GM12878 (cell line): ENCODE results near the gene CALML5. TPM values are rescaled to one million over a fixed set of nuclear protein-coding genes. Genes with fewer than 3 reads are reported as not detected.

ENCODE experiments used
- ATAC-seq: fragments of 200-7000 bp; cut with Tn5 transposase; 3 replicates; pipeline ENCODE4 v1.9.1; 2020; ENCODE audit warnings: mild to moderate bottlenecking, moderate library complexity
- BruUV-seq: library from RNA; stranded (reverse); fragments of 400-500 nt; replicated peaks from 2 replicates; lab custom pipeline; 2021; lab: Mats Ljungman, UMichigan
- CTCF ChIA-PET: fragments of 300-600 bp; sonication (Branson Sonifier 250); formaldehyde crosslinking; extraction: SDS; loops from one replicate; lab custom pipeline; 2021; ENCODE audit warnings: inconsistent platforms; lab: Yijun Ruan, JAX
- POLR2A ChIA-PET: fragments of 350-600 bp; formaldehyde crosslinking; extraction: SDS; loops from one replicate; lab custom pipeline; 2021; ENCODE audit warnings: inconsistent platforms; lab: Charles Lee
- RAD21 ChIA-PET: fragments of 300-600 bp; sonication (Branson Sonifier 250); formaldehyde crosslinking; loops from one replicate; lab custom pipeline; 2023; ENCODE audit warnings: antibody characterized with exemption; ENCODE audit not compliant: unreplicated experiment; lab: Charles Lee
- SMC1A ChIA-PET: fragments of 300-600 bp; sonication (Branson Sonifier 250); formaldehyde crosslinking; loops from one replicate; lab custom pipeline; 2023; ENCODE audit not compliant: unreplicated experiment, uncharacterized antibody; lab: Charles Lee
- DNase-seq: peaks from one replicate; pipeline ENCODE4 v3.0.0-alpha.2; 2011; ENCODE audit warnings: low read depth, low spot score
- FAIRE-seq: peaks from 3 replicates; lab custom pipeline; 2011; peaks lifted over from hg19 to GRCh38; lab: Jason Lieb, UNC
- H2AFZ ChIP-seq: 2 replicates; pipeline ENCODE4 v1.6.0; 2011; ENCODE audit warnings: low read depth, low read length, control low read depth; ENCODE audit not compliant: control insufficient read depth
- H3K27ac ChIP-seq: 2 replicates; pipeline ENCODE4 v1.5.1; 2011; ENCODE audit warnings: control low read depth; ENCODE audit not compliant: control insufficient read depth, insufficient read depth
- H3K27me3 ChIP-seq, 2 experiments: replicated peaks in 1 of 2; 2 replicates each; pipeline versions ENCODE4 v1.6.0 to v1.6.1; 2011; ENCODE audit warnings: low read length in 1 of 2; ENCODE audit not compliant: control insufficient read depth in 2 of 2, insufficient read depth in 2 of 2
- H3K36me3 ChIP-seq, 2 experiments: 2 replicates each; pipeline ENCODE4 v1.5.1; 2011; ENCODE audit warnings: low read length in 1 of 2; ENCODE audit not compliant: control insufficient read depth in 2 of 2, insufficient read depth in 2 of 2
- H3K4me1 ChIP-seq: 2 replicates; pipeline ENCODE4 v1.6.1; 2011; ENCODE audit warnings: mild to moderate bottlenecking, low read length, moderate library complexity, mixed read lengths; ENCODE audit not compliant: control insufficient read depth, insufficient read depth
- H3K4me2 ChIP-seq: 2 replicates; pipeline ENCODE4 v1.6.0; 2011; ENCODE audit warnings: control low read depth; ENCODE audit not compliant: control insufficient read depth, insufficient read depth
- H3K4me3 ChIP-seq: fragments of 200-600 bp; sonication (generic); 2 replicates; pipeline ENCODE4 v1.5.1; 2016
- H3K79me2 ChIP-seq: 2 replicates; pipeline ENCODE4 v1.6.0; 2011; ENCODE audit warnings: low read length; ENCODE audit not compliant: control insufficient read depth, insufficient read depth
- H3K9ac ChIP-seq: 2 replicates; pipeline ENCODE4 v1.8.0; 2011; ENCODE audit warnings: low read length, control low read depth, mixed read lengths; ENCODE audit not compliant: control insufficient read depth, insufficient read depth
- H3K9me3 ChIP-seq: replicated peaks from 3 replicates; pipeline ENCODE4 v1.5.1; 2011; ENCODE audit warnings: mild to moderate bottlenecking, low read length; ENCODE audit not compliant: control insufficient read depth, insufficient read depth
- H4K20me1 ChIP-seq: 2 replicates; pipeline ENCODE4 v1.6.0; 2011; ENCODE audit not compliant: control insufficient read depth, insufficient read depth
- ATF7 ChIP-seq: fragments of 450-650 bp; IDR thresholded peaks from 2 replicates; pipeline ENCODE4 v1.6.1; 2016; ENCODE audit warnings: low read depth, mild to moderate bottlenecking
- E4F1 ChIP-seq: fragments of 450-650 bp; IDR thresholded peaks from 2 replicates; pipeline ENCODE4 v1.6.1; 2018; ENCODE audit warnings: borderline replicate concordance, mild to moderate bottlenecking; ENCODE audit not compliant: partially characterized antibody
- EGR1 ChIP-seq, 2 experiments: IDR thresholded peaks; 1 replicate in 1 of 2; 2 replicates in 1 of 2; pipeline ENCODE4 v1.6.1; 2011 to 2012; ENCODE audit warnings: low read depth in 2 of 2, low read length in 2 of 2, borderline replicate concordance in 1 of 2, mild to moderate bottlenecking in 1 of 2, moderate library complexity in 1 of 2
- GABPA ChIP-seq: IDR thresholded peaks from 2 replicates; pipeline ENCODE4 v1.6.1; 2014; ENCODE audit warnings: antibody characterized with exemption, low read depth, mild to moderate bottlenecking, inconsistent platforms
- MAX ChIP-seq: IDR thresholded peaks from 2 replicates; pipeline ENCODE4 v1.6.1; 2012; ENCODE audit warnings: low read depth, low read length, improper control_type of control experiment
- MEF2A ChIP-seq: IDR thresholded peaks from 2 replicates; pipeline ENCODE4 v1.6.1; 2011; ENCODE audit warnings: low read depth, mild to moderate bottlenecking, low read length, moderate library complexity; ENCODE audit not compliant: insufficient read depth
- NFYA ChIP-seq: IDR thresholded peaks from 2 replicates; pipeline ENCODE4 v1.6.1; 2011; ENCODE audit warnings: low read depth, mild to moderate bottlenecking, low read length, improper control_type of control experiment, borderline replicate concordance
- POLR2AphosphoS2 ChIP-seq: IDR thresholded peaks from 2 replicates; pipeline ENCODE4 v1.6.1; 2011; ENCODE audit warnings: low read depth, mild to moderate bottlenecking, low read length, improper control_type of control experiment, moderate library complexity
- SMAD1 ChIP-seq: fragments of 450-650 bp; IDR thresholded peaks from 2 replicates; pipeline ENCODE4 v1.6.1; 2018; ENCODE audit warnings: mild to moderate bottlenecking, low read depth; ENCODE audit not compliant: partially characterized antibody
- SPI1 ChIP-seq: IDR thresholded peaks from 2 replicates; pipeline ENCODE4 v1.6.1; 2011; ENCODE audit warnings: low read depth, mild to moderate bottlenecking, low read length, moderate library complexity, borderline replicate concordance; ENCODE audit not compliant: insufficient read depth
- SREBF2 ChIP-seq: IDR thresholded peaks from 2 replicates; pipeline ENCODE4 v1.6.1; 2012; ENCODE audit warnings: mild to moderate bottlenecking, low read length
- TCF12 ChIP-seq: IDR thresholded peaks from 2 replicates; pipeline ENCODE4 v1.6.1; 2011; ENCODE audit warnings: low read depth, mild to moderate bottlenecking, low read length
- ZNF592 ChIP-seq: fragments of 450-650 bp; IDR thresholded peaks from 2 replicates; pipeline ENCODE4 v1.6.1; 2017; ENCODE audit warnings: mild to moderate bottlenecking, moderate library complexity
- WGBS: methylation state at CpG from one replicate; pipeline ENCODE4 v1.1.6; 2016; ENCODE audit warnings: low lambda C conversion rate; ENCODE audit not compliant: insufficient replicate concordance, insufficient coverage; ENCODE audit errors: missing lambda C conversion rate; 5-methylcytosine and 5-hydroxymethylcytosine counted together
- in situ Hi-C: fragments of 300-500 bp; cut with MboI; formaldehyde crosslinking; loops from 9 replicates; pipeline ENCODE4 v1.14.3; 2018; ENCODE audit warnings: mixed read lengths
- intact Hi-C: fragments of 100-400 bp; cut with micrococcal nuclease; formaldehyde crosslinking; loops from one replicate; pipeline ENCODE4 v1.14.2; 2022; ENCODE audit not compliant: unreplicated experiment
- polyA plus RNA-seq, 11 experiments: library from polyadenylated mRNA; depleted of rRNA in 4 of 11; unstranded in 6 of 11; stranded (reverse) in 5 of 11; fragments of >200 nt; fragmentation: Nextera tagmentation in 4 of 11; fragmentation: Illumina TruSeq in 1 of 11; extraction: Ambion mirVana in 4 of 11; extraction: Trizol in 1 of 11; gene quantifications; 1 replicate in 1 of 11; 2 replicates in 10 of 11; pipeline versions ENCODE4 v1.2.1 to v1.2.3, GENCODE V29; 2011 to 2016; ENCODE audit warnings: inconsistent platforms in 2 of 11, missing spikeins in 2 of 11, low read depth in 1 of 11
- total RNA-seq, 4 experiments: library from RNA; depleted of rRNA in 3 of 4; stranded (reverse); fragments of >200 nt in 3 of 4; fragmentation: Illumina TruSeq in 1 of 4; extraction: Trizol in 1 of 4; gene quantifications; 2 replicates each; pipeline versions ENCODE4 v1.2.1 to v1.2.3, GENCODE V29; 2013 to 2021

The CALML5 gene
- total and polyA plus RNA-seq, 10 of the 15 experiments (the other 5 are each of a cell fraction or from before 2014, with no cell fraction given), result not detected

GRCh38 chr10:5542100-5542499, 42.7 kb upstream of the CALML5 start:
- no peak for DNase-seq
- Histone ChIP-seq H3K4me2 (no peak overlapping the region), H3K79me2 (no peaks in the 10 kb centered on the region)
- RAD21 ChIA-PET, result interaction anchor here (1.1 kb wide), 1 partner anchor 32 kb away, joined by 4 read pairs; no protein-coding TSS in a partner anchor
- TF ChIP-seq GABPA (no peak), EGR1 (IDR thresholded peaks at IDR 0.05; ENCODE audit: borderline replicate concordance in 1 of 2, low read depth in 2 of 2, low read length in 2 of 2) (no peak), ZNF592 (no peak), SMAD1 (no peak), MAX (no peak), MEF2A (no peak), E4F1 (no peak), NFYA (no peak), ATF7 (no peak), SPI1 (no peak), POLR2AphosphoS2 (no peak), TCF12 (no peak), SREBF2 (no peak)
- TF ChIP-seq, all 136 proteins: peak for 0
- no peak for FAIRE-seq
- Histone ChIP-seq H4K20me1 (no peaks in the 10 kb centered on the region), H3K4me3 (no peak overlapping the region), H3K9me3 (peaks cover 2% of the 10 kb centered on the region; the same call in 2 of the 3 replicates), H3K27me3 (no peaks in the 10 kb centered on the region; a peak in 1 of 4 replicates), H3K9ac (no peak overlapping the region), H3K4me1 (no peaks in the 10 kb centered on the region), H3K27ac (no peak overlapping the region), H2AFZ (no peak overlapping the region), H3K36me3 (no peaks in the 10 kb centered on the region)
- ChIA-PET SMC1A (no interaction called here), POLR2A (no interaction called here), CTCF (no interaction called here)
- no peak for ATAC-seq
- intact Hi-C loops (no loop called here), in situ Hi-C loops (no loop called here)
- no TSS peak for BruUV-seq
- 35% methylated on average over 1 of the region's 1 CpG for WGBS
